ENCODE data around the gene PTS. TPM values are rescaled to one million over a fixed set of nuclear protein-coding genes. Genes with fewer than 3 reads are reported as not detected.

The PTS gene
- total and polyA plus RNA-seq, 9 donors: 18.3 to 39.7 (median 26.3) TPM

- H3K9me3 ChIP-seq: no peaks in the 10 kb centered on the region
- no peak for DNase-seq
- intact Hi-C loops (cut with DNase I): no loop called here
- WGBS, 3 donors: 67 to 74% (median 69%) methylated on average over 4 of the region's 4 CpGs
- H3K4me1 ChIP-seq (ENCODE audit: insufficient read depth): peaks cover 2% of the 10 kb centered on the region
- no peaks in the 10 kb centered on the region for H3K27me3 ChIP-seq
- TF ChIP-seq, protein P1, sequence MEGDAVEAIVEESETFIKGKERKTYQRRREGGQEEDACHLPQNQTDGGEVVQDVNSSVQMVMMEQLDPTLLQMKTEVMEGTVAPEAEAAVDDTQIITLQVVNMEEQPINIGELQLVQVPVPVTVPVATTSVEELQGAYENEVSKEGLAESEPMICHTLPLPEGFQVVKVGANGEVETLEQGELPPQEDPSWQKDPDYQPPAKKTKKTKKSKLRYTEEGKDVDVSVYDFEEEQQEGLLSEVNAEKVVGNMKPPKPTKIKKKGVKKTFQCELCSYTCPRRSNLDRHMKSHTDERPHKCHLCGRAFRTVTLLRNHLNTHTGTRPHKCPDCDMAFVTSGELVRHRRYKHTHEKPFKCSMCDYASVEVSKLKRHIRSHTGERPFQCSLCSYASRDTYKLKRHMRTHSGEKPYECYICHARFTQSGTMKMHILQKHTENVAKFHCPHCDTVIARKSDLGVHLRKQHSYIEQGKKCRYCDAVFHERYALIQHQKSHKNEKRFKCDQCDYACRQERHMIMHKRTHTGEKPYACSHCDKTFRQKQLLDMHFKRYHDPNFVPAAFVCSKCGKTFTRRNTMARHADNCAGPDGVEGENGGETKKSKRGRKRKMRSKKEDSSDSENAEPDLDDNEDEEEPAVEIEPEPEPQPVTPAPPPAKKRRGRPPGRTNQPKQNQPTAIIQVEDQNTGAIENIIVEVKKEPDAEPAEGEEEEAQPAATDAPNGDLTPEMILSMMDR (IDR thresholded peaks at IDR 0.05): no peak
- TF ChIP-seq EP300 (IDR thresholded peaks at IDR 0.05) (no peak), POLR2A (IDR thresholded peaks at IDR 0.05) (no peak)
- H3K27ac ChIP-seq: no peak overlapping the region
- no peaks in the 10 kb centered on the region for H3K36me3 ChIP-seq
- no peak overlapping the region for H3K4me3 ChIP-seq
Observed at GRCh38 chr11:112247201-112247600, 21.0 kb downstream of the PTS start.

DNA sequence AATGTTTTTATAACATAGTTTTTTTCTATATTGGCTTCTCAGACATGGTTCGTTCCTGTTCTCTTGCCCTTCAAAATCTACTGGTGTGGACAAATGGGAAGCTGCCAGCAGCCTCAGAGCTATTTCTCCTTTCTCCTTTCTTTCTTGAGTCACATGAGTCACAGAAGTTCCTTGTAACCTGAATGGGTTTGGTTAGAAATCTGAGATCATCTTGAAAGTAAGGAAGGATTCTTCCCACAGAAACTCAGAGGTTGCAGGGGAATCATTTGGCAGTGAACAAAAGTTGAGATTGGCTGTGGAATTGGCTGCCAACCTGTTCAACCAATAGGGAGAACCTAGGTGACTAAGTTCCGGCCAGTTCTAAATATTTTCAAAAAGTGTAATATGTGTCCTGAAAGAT is 22.0 kb downstream of the PTS start:
- no peaks in the 10 kb centered on the region for H3K27me3 ChIP-seq
- H3K36me3 ChIP-seq: no peaks in the 10 kb centered on the region
- H3K9me3 ChIP-seq: no peaks in the 10 kb centered on the region
- H3K4me1 ChIP-seq (ENCODE audit: insufficient read depth): peaks cover 2% of the 10 kb centered on the region
- intact Hi-C loops (cut with DNase I): no loop called here
- H3K27ac ChIP-seq: no peak overlapping the region
- H3K4me3 ChIP-seq: no peak overlapping the region
- WGBS, 3 donors: 86 to 90% (median 86%) methylated on average over 2 of the region's 2 CpGs
- DNase-seq: no peak
- TF ChIP-seq EP300 (IDR thresholded peaks at IDR 0.05): no peak

- TF ChIP-seq, protein P1 (IDR thresholded peaks at IDR 0.05): no peak
- no peak for TF ChIP-seq EP300 (IDR thresholded peaks at IDR 0.05)
- no peak for TF ChIP-seq POLR2A (IDR thresholded peaks at IDR 0.05)
- no peak overlapping the region for H3K27ac ChIP-seq
- intact Hi-C loops (cut with DNase I): no loop called here
- H3K9me3 ChIP-seq: no peaks in the 10 kb centered on the region
- no peaks in the 10 kb centered on the region for H3K27me3 ChIP-seq
- H3K36me3 ChIP-seq: no peaks in the 10 kb centered on the region
- WGBS, 3 donors: 25 to 37% (median 26%) methylated on average over 8 of the region's 8 CpGs
- no peak for DNase-seq
- no peak overlapping the region for H3K4me3 ChIP-seq
- H3K4me1 ChIP-seq (ENCODE audit: insufficient read depth): peaks cover 2% of the 10 kb centered on the region
Observed at GRCh38 chr11:112249871-112250610, 23.8 kb downstream of the PTS start.

DNA sequence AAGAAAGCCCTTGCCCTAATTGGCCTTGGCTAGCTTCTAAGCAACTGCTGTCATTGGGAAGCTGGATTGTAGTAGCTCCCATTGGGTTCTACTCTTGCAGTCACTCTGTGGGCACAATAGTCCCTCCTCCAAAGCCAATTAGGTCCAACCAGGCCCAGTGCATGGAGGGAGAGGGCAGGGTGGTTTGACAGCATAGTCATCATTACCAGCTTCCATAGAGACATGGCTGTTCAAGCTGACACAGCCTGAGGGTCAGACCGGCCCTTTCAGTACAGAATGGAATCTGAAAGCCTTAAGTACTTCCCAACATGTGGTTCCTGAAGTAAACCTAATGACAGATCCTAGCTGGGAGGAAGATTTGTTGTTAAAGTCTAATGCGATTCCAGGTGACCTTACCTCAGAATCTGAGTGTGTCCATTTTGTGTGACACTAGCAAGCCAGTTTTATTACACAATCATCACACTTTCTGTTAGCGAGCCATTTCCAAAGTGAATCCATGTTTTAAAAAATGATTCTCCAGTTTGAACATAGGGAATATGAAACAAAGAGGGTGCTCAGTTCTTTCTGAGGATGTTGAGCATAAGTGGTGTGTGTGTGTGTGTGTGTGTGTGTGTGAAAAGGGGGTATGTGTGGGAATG is 27.5 kb downstream of the PTS start:
- H3K9me3 ChIP-seq: no peaks in the 10 kb centered on the region
- DNase-seq: no peak
- peaks cover 2% of the 10 kb centered on the region for H3K4me1 ChIP-seq (ENCODE audit: insufficient read depth)
- intact Hi-C loops (cut with DNase I): no loop called here
- H3K4me3 ChIP-seq: no peak overlapping the region
- no peaks in the 10 kb centered on the region for H3K36me3 ChIP-seq
- TF ChIP-seq POLR2A (IDR thresholded peaks at IDR 0.05): no peak
- TF ChIP-seq, protein P1 (IDR thresholded peaks at IDR 0.05): no peak
- no peak for TF ChIP-seq EP300 (IDR thresholded peaks at IDR 0.05)
- H3K27ac ChIP-seq: no peak overlapping the region
- WGBS, 3 donors: 91 to 97% (median 92%) methylated on average over 3 of the region's 3 CpGs
- no peaks in the 10 kb centered on the region for H3K27me3 ChIP-seq
